HFFc6 (cell line): ENCODE data around the gene STXBP2. TPM values are rescaled to one million over a fixed set of nuclear protein-coding genes. Genes with fewer than 3 reads are reported as not detected.

Experiments
- DNase-seq: peaks from one replicate; pipeline ENCODE4 v3.0.0-alpha.2; 2018
- H3K27ac Mint-ChIP-seq: 2 replicates; pipeline ENCODE4 v1.8.0; 2020; ENCODE audit warnings: mild to moderate bottlenecking, mixed read lengths
- H3K27me3 Mint-ChIP-seq: 2 replicates; pipeline ENCODE4 v1.8.0; 2021; ENCODE audit warnings: mild to moderate bottlenecking, moderate library complexity, mixed read lengths; ENCODE audit not compliant: insufficient read depth
- H3K36me3 Mint-ChIP-seq: 2 replicates; pipeline ENCODE4 v1.8.0; 2021; ENCODE audit warnings: low read depth, mixed read lengths
- H3K4me1 Mint-ChIP-seq: 2 replicates; pipeline ENCODE4 v1.8.0; 2020; ENCODE audit warnings: low read depth, mixed read lengths
- H3K4me3 Mint-ChIP-seq: 2 replicates; pipeline ENCODE4 v1.8.0; 2020; ENCODE audit warnings: mild to moderate bottlenecking, moderate library complexity, mixed read lengths
- H3K9me3 Mint-ChIP-seq: 2 replicates; pipeline ENCODE4 v1.8.0; 2020; ENCODE audit warnings: mild to moderate bottlenecking, mixed read lengths
- CTCF ChIP-seq: fragments of 200-600 bp; sonication (generic); IDR thresholded peaks from 2 replicates; pipeline ENCODE4 v1.5.0; 2021; ENCODE audit warnings: antibody characterized with exemption, mild to moderate bottlenecking
- total RNA-seq, 6 experiments: library from RNA; stranded (reverse); fragmentation: NEBNext Ultra II Directional; extraction: Animal tissue kit (Norgen Biotek cat#: 25700); gene quantifications; 2 replicates in 1 of 6; 3 replicates in 5 of 6; pipeline ENCODE4 v1.2.3, GENCODE V29; 2021

The STXBP2 gene
- total RNA-seq, 6 experiments from 2014 or later, result 1.8 to 6.7 (median 4.4) TPM

DNA sequence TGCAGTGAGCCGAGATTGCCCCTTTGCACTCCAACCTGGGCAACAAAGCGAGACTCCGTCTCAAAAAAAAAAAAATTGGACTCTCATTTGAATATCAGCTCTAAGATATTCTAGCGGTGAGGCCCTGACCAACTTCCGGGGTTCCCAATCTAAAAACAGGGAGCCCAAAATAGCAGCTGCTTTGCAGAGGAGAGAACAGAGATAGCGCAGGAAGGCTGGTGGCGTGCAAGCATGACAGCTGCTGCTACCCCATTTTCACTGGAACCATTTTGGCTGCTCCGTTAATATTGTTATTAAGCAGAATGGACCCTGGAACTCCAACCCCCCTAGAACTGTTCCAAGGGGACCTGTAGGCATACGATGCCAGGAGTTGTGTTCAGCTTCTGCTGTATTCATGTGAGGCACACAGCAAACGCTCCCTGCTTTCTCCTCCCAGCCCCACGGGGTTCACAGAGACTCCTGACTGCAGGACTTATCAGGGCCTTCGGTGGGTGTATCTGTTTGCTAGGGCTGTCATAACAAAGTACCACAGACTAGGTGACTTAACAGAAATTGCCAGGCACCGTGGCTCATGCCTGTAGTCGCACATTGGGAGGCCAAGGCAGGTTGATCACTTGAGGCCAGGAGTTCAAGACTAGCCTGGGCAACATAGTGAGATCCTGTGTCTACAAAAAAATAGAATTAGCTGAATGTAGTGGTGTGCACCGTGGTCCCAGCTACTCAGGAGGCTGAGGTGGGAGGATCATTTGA lies 11.5 kb downstream of the STXBP2 start:
- Mint-ChIP-seq H3K27me3 (peaks cover 13% of the 10 kb centered on the region), H3K9me3 (no peaks in the 10 kb centered on the region), H3K4me1 (peaks cover 10% of the 10 kb centered on the region), H3K27ac (no peak overlapping the region), H3K36me3 (no peaks in the 10 kb centered on the region), H3K4me3 (no peak overlapping the region)
- TF ChIP-seq CTCF, result no peak
- DNase-seq, result no peak

- H3K4me1 Mint-ChIP-seq, result peaks cover 10% of the 10 kb centered on the region
- no peak for DNase-seq
- H3K27me3 Mint-ChIP-seq, result peaks cover 14% of the 10 kb centered on the region
Measured at GRCh38 chr19:7650148-7650547, 13.2 kb downstream of the STXBP2 start.

DNA sequence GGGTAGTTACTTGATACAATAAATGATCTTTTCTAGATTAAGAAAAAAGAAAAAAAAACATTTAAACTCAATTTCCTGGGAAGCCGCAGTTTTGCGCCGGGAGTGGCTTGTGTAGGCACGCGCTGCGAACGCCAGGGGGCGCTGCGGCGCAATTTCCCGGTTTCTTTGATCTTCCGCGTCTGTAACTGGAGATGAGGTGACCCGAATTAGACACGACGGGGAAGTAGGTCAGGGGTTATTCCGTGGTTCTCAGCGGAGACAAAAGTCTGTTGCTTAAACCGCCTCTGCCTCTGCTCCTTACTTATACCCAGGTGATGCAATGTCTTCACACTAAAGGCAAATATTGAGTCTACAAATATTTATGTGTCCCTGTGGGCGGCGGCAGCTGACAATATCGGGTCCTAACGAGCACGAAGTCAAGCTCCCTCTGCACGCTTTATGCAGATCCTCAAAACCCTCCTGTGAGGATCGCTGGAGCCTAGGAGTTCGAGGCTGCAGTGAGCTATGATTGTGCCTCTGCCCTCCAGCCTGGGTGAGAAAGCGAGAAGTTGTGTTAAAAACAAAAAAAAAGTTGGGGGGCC lies 15.2 kb downstream of the STXBP2 start:
- DNase-seq, result peak; percentile 44
- peak; percentile 99 for TF ChIP-seq CTCF
- H3K27ac Mint-ChIP-seq, result no peak overlapping the region
- H3K4me3 Mint-ChIP-seq, result peak overlapping the region; percentile 68
- H3K4me1 Mint-ChIP-seq, result peaks cover 10% of the 10 kb centered on the region
- peaks cover 19% of the 10 kb centered on the region for H3K27me3 Mint-ChIP-seq
- no peaks in the 10 kb centered on the region for H3K9me3 Mint-ChIP-seq
- no peaks in the 10 kb centered on the region for H3K36me3 Mint-ChIP-seq

More at GRCh38 chr19:7650148-7650547, 13.2 kb downstream of the STXBP2 start:
- H3K27ac Mint-ChIP-seq, result no peak overlapping the region
- no peak overlapping the region for H3K4me3 Mint-ChIP-seq
- H3K36me3 Mint-ChIP-seq, result no peaks in the 10 kb centered on the region
- no peak for TF ChIP-seq CTCF
- H3K9me3 Mint-ChIP-seq, result no peaks in the 10 kb centered on the region

GRCh38 chr19:7654401-7654800 lies 17.5 kb downstream of the STXBP2 start:
- DNase-seq, result peak; percentile 50
- no peak for TF ChIP-seq CTCF
- no peaks in the 10 kb centered on the region for H3K36me3 Mint-ChIP-seq
- peaks cover 10% of the 10 kb centered on the region for H3K4me1 Mint-ChIP-seq
- H3K4me3 Mint-ChIP-seq, result no peak overlapping the region
- no peaks in the 10 kb centered on the region for H3K9me3 Mint-ChIP-seq
- H3K27me3 Mint-ChIP-seq, result peaks cover 25% of the 10 kb centered on the region
- no peak overlapping the region for H3K27ac Mint-ChIP-seq

DNA sequence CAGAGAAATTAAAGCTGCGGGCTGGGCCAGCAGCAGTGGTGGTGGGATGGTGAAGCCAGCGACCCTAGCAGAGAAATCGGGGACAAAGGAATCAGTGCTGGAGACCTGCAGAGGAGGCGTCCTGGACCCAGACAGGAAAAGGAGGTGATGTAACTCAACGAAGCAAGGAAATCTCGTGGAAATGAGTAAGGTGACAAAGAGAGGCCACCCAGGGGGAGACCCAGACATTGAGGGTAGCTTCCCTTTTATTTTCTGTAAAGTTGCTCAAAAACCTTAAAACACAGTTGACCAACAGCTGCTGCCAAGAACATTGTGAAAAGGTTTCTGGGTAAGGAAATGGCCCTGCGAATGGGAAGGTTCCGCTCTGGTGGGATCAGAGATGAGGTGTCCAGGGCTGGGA lies 18.7 kb downstream of the STXBP2 start:
- Mint-ChIP-seq H3K4me1 (peaks cover 10% of the 10 kb centered on the region), H3K4me3 (no peak overlapping the region), H3K36me3 (no peaks in the 10 kb centered on the region), H3K9me3 (no peaks in the 10 kb centered on the region), H3K27me3 (peaks cover 30% of the 10 kb centered on the region), H3K27ac (no peak overlapping the region)
- DNase-seq, result no peak
- no peak for TF ChIP-seq CTCF
